A549 treated with AZD9567 at 1 μM for 4 hours (cell line): Measurements from ENCODE around the gene MYO10. TPM values are rescaled to one million over a fixed set of nuclear protein-coding genes. Genes with fewer than 3 reads are reported as not detected.

Experiments
- total RNA-seq: library from RNA; stranded (reverse); fragments of 200-300 nt; extraction: Qiagen RNA extraction; gene quantifications from 5 replicates; pipeline ENCODE4 v1.2.3, GENCODE V29; 2022; ENCODE audit not compliant: insufficient read depth

The MYO10 gene
- total RNA-seq = 33.0 to 38.5 TPM (median 34.8 TPM) in 5 replicates

DNA sequence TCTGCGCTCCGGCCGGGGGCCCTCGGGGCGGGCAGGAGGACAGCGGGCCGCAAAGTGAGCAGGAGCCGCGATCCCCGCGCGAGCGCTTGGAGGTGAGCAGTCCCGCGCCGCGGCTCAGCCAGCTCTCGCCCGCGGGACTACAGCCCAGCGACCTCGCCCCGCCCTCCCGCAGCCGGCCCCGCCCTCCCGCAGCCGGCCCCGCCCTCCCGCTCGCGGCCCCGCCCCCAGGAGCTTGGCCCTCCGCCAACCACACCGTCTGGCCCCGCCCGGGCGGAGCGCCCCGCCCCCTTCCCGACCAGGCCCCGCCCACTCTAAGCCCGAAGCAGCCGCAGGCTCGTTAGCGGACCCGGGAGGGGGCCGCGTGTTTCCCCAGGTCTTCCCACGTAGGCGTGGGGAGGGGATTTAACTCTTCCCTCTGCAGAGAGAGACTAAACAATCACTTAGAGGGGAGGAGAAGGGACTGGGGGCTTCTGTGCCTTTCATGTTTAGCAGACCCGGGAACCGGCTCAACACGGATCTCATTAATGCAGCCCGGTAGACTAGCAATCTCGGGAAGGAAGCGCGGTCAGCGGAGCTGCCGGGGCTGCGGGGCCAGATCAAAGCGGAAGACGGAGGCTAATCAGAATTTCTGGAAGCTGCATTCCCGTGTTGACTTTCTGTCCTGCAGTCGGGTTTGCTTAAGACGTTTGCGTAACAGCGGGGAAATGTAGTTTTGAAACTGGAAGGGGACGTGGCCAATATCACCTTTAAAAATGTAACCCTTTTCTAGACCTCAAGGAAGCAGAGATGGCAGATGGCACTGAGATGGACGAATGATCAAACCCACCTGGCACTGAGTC, at the start of gene MYO10:
TSS of gene MYO10 (minus strand) at position 139 of the 839 bp plus-strand sequence. CDS start 480 bp downstream, outside the sequence.

DNA sequence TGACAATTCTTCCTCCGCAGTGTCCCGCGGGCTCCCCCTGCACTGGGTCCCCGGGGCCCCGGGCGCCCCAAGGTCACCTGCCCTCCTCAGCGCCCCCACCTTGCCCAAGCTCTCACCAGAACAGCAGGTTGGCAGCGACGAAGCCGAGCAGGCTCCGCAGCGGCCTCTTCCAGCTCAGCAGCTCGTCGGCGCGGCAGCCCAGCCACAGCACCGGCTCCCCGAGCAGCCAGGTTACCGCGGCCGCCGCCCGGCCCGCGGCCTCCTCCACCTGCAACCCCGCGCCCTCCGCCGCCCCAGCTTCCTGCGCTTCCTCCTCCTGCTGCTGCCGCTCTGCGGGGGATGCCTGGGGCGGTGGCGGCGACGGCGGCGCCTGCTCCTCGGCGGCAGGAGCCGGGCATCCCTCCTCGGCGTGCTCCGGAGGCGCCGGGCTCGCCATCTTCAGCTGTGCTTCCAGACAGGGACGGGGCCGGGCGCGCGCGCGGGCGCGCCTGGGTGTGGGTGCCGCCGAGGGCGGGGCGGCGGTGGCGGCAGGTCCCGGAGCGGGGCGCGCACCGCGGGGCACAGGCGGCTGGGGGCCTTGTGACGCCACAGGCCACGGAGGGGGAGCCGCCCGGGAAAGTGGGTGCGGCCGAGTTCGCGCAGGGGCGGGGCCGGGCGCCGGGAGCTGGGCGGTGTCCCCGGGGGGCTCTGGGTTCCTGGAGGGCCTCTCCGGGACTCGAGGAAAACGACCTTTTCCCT, 319.4 kb downstream of the MYO10 start, which contains the start of gene RETREG1:
TSS of gene RETREG1 (minus strand) at position 462 of the 738 bp plus-strand sequence. CDS start at position 436, 26 bp downstream.

